ENCODE data around the gene SETMAR. TPM values are rescaled to one million over a fixed set of nuclear protein-coding genes. Genes with fewer than 3 reads are reported as not detected.
A peak's percentile ranks its signal among the peaks of the same experiment; 100 is the strongest.

SETMAR gene
- total RNA-seq, 3 donors from 2014 or later, result 35.1 to 58.7 (median 46.7) TPM

DNA sequence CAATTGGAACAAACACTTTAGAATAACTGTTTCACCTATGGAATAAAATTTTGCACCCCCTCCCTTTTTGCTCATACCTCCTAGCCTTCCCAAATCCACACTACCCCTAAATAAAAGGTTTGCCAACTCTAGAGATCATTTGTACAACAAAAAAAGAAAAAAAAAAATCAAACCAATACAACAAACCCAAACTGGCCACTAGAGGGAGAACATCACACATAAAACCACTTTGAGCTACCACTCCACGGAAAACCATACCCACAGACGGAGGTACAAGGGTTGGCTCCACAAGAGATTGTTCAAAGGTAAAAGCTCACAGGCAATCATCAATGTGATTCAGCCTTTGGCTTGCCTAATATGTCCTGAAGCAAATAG is 47.6 kb downstream of the SETMAR start:
- H3K4me3 ChIP-seq, result peak overlapping the region; percentile 32 to 39 (median 38)
- no peaks in the 10 kb centered on the region for H3K27me3 ChIP-seq
- H3K4me1 ChIP-seq, result no peaks in the 10 kb centered on the region
- no peak for DNase-seq (ENCODE audit: low spot score in 2 of 2)
- peak overlapping the region; percentile 4 to 69 for H3K27ac ChIP-seq
- TF ChIP-seq, protein P1, sequence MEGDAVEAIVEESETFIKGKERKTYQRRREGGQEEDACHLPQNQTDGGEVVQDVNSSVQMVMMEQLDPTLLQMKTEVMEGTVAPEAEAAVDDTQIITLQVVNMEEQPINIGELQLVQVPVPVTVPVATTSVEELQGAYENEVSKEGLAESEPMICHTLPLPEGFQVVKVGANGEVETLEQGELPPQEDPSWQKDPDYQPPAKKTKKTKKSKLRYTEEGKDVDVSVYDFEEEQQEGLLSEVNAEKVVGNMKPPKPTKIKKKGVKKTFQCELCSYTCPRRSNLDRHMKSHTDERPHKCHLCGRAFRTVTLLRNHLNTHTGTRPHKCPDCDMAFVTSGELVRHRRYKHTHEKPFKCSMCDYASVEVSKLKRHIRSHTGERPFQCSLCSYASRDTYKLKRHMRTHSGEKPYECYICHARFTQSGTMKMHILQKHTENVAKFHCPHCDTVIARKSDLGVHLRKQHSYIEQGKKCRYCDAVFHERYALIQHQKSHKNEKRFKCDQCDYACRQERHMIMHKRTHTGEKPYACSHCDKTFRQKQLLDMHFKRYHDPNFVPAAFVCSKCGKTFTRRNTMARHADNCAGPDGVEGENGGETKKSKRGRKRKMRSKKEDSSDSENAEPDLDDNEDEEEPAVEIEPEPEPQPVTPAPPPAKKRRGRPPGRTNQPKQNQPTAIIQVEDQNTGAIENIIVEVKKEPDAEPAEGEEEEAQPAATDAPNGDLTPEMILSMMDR (IDR thresholded peaks at IDR 0.05), result peak; percentile 63 to 85 (median 74)
- no peak for TF ChIP-seq POLR2AphosphoS5 (IDR thresholded peaks at IDR 0.05)
- no peaks in the 10 kb centered on the region for H3K36me3 ChIP-seq
- H3K9me3 ChIP-seq, result no peaks in the 10 kb centered on the region
- intact Hi-C loops (cut with DNase I; ENCODE audit: low total_unique reads), result loop anchor here (5.0 kb wide), 1 partner anchor 282 kb away; no protein-coding TSS in a partner anchor

DNA sequence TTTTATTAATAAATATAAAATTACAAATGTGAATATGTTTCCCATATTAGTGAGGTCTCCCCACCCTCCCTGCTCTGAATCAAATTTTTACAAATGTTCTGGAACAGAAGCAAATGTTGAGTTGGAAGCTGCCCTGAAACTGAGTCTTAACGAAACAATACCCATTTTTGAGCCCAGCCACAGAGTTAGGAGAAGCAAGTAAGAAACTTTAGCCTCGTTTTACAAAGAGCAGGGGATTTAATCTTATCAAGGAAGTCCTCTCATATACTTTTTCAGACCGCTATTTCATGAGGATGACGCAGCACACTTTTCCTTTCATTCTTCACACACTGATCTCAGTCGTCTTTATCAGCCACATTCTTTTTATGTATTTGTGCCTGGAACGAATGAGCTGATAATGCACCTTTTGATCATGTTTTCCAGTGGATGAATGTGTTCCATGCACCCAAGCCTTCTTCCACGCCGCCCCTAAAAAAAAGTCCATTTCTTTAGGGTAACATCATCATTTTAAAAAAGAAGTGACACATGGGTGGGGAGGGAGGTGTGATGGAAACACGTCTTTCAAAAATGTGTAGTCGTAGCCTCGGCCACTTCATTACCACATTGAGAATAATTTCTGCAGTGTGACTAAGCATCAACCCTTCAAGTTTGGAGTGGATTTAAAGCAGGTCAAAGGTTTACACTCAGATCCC is 48.1 kb downstream of the SETMAR start:
- no peaks in the 10 kb centered on the region for H3K27me3 ChIP-seq
- no peak for DNase-seq (ENCODE audit: low spot score in 2 of 2)
- H3K27ac ChIP-seq, result peak overlapping the region; percentile 4 to 69
- H3K4me1 ChIP-seq, result no peaks in the 10 kb centered on the region
- no peaks in the 10 kb centered on the region for H3K9me3 ChIP-seq
- peak overlapping the region; percentile 32 to 39 (median 38) for H3K4me3 ChIP-seq
- no peaks in the 10 kb centered on the region for H3K36me3 ChIP-seq
- intact Hi-C loops (cut with DNase I; ENCODE audit: low total_unique reads), result loop anchor here (5.0 kb wide), 1 partner anchor 281 kb away; no protein-coding TSS in a partner anchor
- no peak for TF ChIP-seq POLR2A (IDR thresholded peaks at IDR 0.05)
- TF ChIP-seq, protein P1 (IDR thresholded peaks at IDR 0.05), result no peak
- TF ChIP-seq POLR2AphosphoS5 (IDR thresholded peaks at IDR 0.05), result no peak

DNA sequence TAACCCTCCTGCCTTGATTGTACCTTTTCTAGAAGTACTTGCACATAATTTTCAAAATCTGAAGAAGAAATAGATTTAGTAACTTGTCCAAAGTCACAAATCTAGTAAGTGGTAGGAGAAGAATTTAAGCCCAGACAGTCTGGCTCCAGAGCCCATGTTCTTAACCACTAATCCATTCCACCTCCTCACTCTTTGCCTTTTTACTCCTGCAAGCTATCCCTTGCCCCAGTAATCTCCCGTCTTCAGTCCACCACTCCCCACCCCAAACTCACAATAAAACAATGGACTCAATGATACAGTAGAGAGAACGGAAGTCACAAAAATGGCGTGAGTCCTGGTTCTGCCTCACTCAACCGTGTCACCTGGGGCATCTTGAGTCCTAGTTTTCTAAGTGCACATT is 48.7 kb downstream of the SETMAR start:
- H3K27ac ChIP-seq, result peak overlapping the region in 1 of 2 donors; percentile 69
- no peaks in the 10 kb centered on the region for H3K36me3 ChIP-seq
- intact Hi-C loops (cut with DNase I; ENCODE audit: low total_unique reads), result loop anchor here (5.0 kb wide), 1 partner anchor 280 kb away; no protein-coding TSS in a partner anchor
- no peaks in the 10 kb centered on the region for H3K27me3 ChIP-seq
- H3K4me3 ChIP-seq, result no peak overlapping the region
- no peak for TF ChIP-seq POLR2AphosphoS5 (IDR thresholded peaks at IDR 0.05)
- TF ChIP-seq, protein P1 (IDR thresholded peaks at IDR 0.05), result no peak
- TF ChIP-seq POLR2A (IDR thresholded peaks at IDR 0.05), result no peak
- no peaks in the 10 kb centered on the region for H3K9me3 ChIP-seq
- no peak for DNase-seq (ENCODE audit: low spot score in 2 of 2)
- no peaks in the 10 kb centered on the region for H3K4me1 ChIP-seq

DNA sequence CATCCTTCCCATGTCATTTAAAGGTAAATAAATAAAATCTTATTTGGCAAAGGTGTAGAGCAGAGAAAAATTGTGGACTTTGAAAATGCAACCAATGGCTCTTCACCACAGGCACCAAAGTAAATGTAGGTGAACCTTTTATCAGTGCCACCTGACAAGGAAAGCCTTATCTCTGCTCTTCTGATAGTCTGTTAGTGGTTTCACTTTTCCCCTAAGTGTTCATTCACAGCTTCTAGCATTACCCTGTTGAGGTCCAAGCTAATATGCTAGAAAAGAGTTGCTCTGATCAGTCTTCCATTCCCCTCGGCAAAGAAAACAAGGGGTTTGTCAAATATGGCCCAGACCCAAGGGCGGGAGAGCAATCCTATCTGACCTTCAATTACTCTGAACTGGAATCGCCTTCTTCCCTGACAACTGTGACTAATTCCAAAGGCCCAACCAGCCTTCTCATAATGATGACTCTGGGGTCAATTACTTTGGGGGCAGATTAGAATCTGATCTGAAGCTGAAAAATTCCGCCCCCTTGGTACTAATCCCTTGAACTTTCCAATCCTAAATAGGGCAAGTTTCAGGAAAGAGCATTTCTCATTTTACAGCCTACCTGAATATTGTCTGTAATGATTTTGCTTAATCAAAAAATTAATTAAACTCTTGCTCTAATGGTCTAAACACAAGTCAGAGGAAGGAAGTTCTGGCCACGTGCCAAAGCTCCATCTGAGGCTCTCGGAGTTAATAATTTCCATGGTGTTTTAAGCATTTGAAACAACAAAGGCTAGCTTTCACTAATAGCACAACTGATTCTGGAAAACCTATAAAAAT is 52.4 kb downstream of the SETMAR start:
- Histone ChIP-seq H3K4me1 (no peaks in the 10 kb centered on the region), H3K27ac (peak overlapping the region; percentile 7 to 28), H3K9me3 (no peaks in the 10 kb centered on the region), H3K4me3 (no peak overlapping the region), H3K36me3 (no peaks in the 10 kb centered on the region), H3K27me3 (no peaks in the 10 kb centered on the region)
- no peak for DNase-seq (ENCODE audit: low spot score in 2 of 2)
- intact Hi-C loops (cut with DNase I; ENCODE audit: low total_unique reads), result loop anchor here (5.0 kb wide), 1 partner anchor 267 kb away; no protein-coding TSS in a partner anchor
- TF ChIP-seq POLR2AphosphoS5 (IDR thresholded peaks at IDR 0.05), result no peak
- TF ChIP-seq POLR2A (IDR thresholded peaks at IDR 0.05), result no peak
- TF ChIP-seq, protein P1 (IDR thresholded peaks at IDR 0.05), result no peak

DNA sequence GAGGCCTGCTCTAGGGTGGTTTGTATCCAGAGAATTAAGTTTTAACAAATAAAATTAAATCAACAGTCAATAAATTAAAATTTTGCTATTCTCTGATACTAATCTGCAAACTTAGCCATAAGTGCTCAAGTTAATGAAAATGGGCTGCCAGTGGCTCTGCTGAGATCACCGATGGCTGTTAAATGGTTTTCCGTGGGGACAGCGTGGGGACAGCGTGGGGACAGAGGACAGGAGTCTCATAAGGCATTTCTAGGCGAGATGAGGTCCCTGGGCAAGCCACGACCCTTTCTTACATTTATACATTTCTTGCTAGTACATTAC is 53.0 kb downstream of the SETMAR start:
- TF ChIP-seq POLR2A (IDR thresholded peaks at IDR 0.05) (no peak), POLR2AphosphoS5 (IDR thresholded peaks at IDR 0.05) (no peak)
- TF ChIP-seq, protein P1 (IDR thresholded peaks at IDR 0.05), result no peak
- Histone ChIP-seq H3K27me3 (no peaks in the 10 kb centered on the region), H3K27ac (peak overlapping the region in 1 of 2 donors; percentile 7), H3K9me3 (no peaks in the 10 kb centered on the region), H3K4me1 (no peaks in the 10 kb centered on the region), H3K4me3 (no peak overlapping the region), H3K36me3 (no peaks in the 10 kb centered on the region)
- no peak for DNase-seq (ENCODE audit: low spot score in 2 of 2)
- intact Hi-C loops (cut with DNase I; ENCODE audit: low total_unique reads), result loop anchor here (5.0 kb wide), 1 partner anchor 266 kb away; no protein-coding TSS in a partner anchor
